Mesendoderm (in vitro differentiated cells): ENCODE measurements around the gene TMEM132A.

Experiments
- DNase-seq: peaks from one replicate; pipeline ENCODE4 v3.0.0; 2013
- H2AK5ac ChIP-seq: 2 replicates; pipeline ENCODE4 v1.6.1; 2013; ENCODE audit warnings: low read length, inconsistent platforms
- H2BK120ac ChIP-seq: 2 replicates; pipeline ENCODE4 v1.6.1; 2013; ENCODE audit warnings: low read depth, mild to moderate bottlenecking, low read length, moderate library complexity, mixed read lengths
- H2BK15ac ChIP-seq: replicated peaks from 2 replicates; pipeline ENCODE4 v1.6.1; 2013; ENCODE audit warnings: low read depth, mild to moderate bottlenecking, moderate library complexity
- H2BK5ac ChIP-seq: 2 replicates; pipeline ENCODE4 v1.6.1; 2013; ENCODE audit warnings: low read length, inconsistent platforms
- H3K18ac ChIP-seq: 2 replicates; pipeline ENCODE4 v1.6.1; 2013; ENCODE audit warnings: mild to moderate bottlenecking, low read length, mixed read lengths
- H3K23ac ChIP-seq: one replicate; pipeline ENCODE4 v1.6.1; 2013; ENCODE audit warnings: low read length
- H3K27ac ChIP-seq: 2 replicates; pipeline ENCODE4 v1.5.1; 2013; ENCODE audit warnings: low read depth, mild to moderate bottlenecking, inconsistent platforms, low read length, moderate library complexity
- H3K27me3 ChIP-seq: 2 replicates; pipeline ENCODE4 v1.6.1; 2013; ENCODE audit warnings: low read length, control low read depth, mild to moderate bottlenecking, inconsistent platforms; ENCODE audit not compliant: insufficient read depth, poor library complexity
- H3K36me3 ChIP-seq: 2 replicates; pipeline ENCODE4 v1.6.1; 2013; ENCODE audit warnings: low read length, inconsistent platforms; ENCODE audit not compliant: control insufficient read depth, insufficient read depth
- H3K4ac ChIP-seq: one replicate; pipeline ENCODE4 v1.6.1; 2013; ENCODE audit warnings: low read depth, mild to moderate bottlenecking, low read length, moderate library complexity
- H3K4me1 ChIP-seq: 2 replicates; pipeline ENCODE4 v1.6.1; 2013; ENCODE audit warnings: low read depth, low read length, inconsistent platforms; ENCODE audit not compliant: control insufficient read depth
- H3K4me2 ChIP-seq: 2 replicates; pipeline ENCODE4 v1.6.1; 2013; ENCODE audit warnings: low read length
- H3K4me3 ChIP-seq: 2 replicates; pipeline ENCODE4 v1.5.1; 2013; ENCODE audit warnings: mild to moderate bottlenecking, low read length
- H3K56ac ChIP-seq: one replicate; pipeline ENCODE4 v1.6.1; 2013; ENCODE audit warnings: low read length
- H3K79me1 ChIP-seq: 2 replicates; pipeline ENCODE4 v1.6.1; 2013; ENCODE audit warnings: low read length, inconsistent platforms
- H3K79me2 ChIP-seq: 2 replicates; pipeline ENCODE4 v1.6.1; 2013; ENCODE audit warnings: mild to moderate bottlenecking, low read length; ENCODE audit not compliant: control insufficient read depth, insufficient read depth
- H3K9ac ChIP-seq: 2 replicates; pipeline ENCODE4 v1.6.1; 2013; ENCODE audit warnings: low read length, inconsistent platforms
- H4K5ac ChIP-seq: one replicate; pipeline ENCODE4 v1.6.1; 2013; ENCODE audit warnings: low read length
- H4K8ac ChIP-seq: one replicate; pipeline ENCODE4 v1.6.1; 2013; ENCODE audit warnings: low read depth, mild to moderate bottlenecking, control low read depth, low read length, moderate library complexity
- WGBS: extraction: QIAGEN DNeasy Blood & Tissue Kit; methylation state at CpG from one replicate; pipeline ENCODE4 v1.1.7; 2013; ENCODE audit warnings: low lambda C conversion rate, missing lambda C conversion rate; ENCODE audit not compliant: insufficient coverage; ENCODE audit errors: extremely low coverage; 5-methylcytosine and 5-hydroxymethylcytosine counted together

TMEM132A gene

GRCh38 chr11:60912851-60913528 is 11.3 kb upstream of the TMEM132A start:
- H4K8ac ChIP-seq: no peak overlapping the region
- H3K56ac ChIP-seq: peak overlapping the region; percentile 94
- H3K4me3 ChIP-seq: no peak overlapping the region
- H2BK120ac ChIP-seq: no peak overlapping the region
- H3K23ac ChIP-seq: no peak overlapping the region
- peaks cover 9% of the 10 kb centered on the region for H3K79me2 ChIP-seq
- no peak overlapping the region for H4K5ac ChIP-seq
- H3K18ac ChIP-seq: peak overlapping the region; percentile 44
- H3K27me3 ChIP-seq: no peaks in the 10 kb centered on the region
- H2BK5ac ChIP-seq: no peak overlapping the region
- WGBS: no CpG with 5 or more reads among the region's 22 CpGs
- H3K36me3 ChIP-seq: no peaks in the 10 kb centered on the region
- no peak overlapping the region for H3K4me2 ChIP-seq
- DNase-seq: no peak
- no peak overlapping the region for H2AK5ac ChIP-seq
- no peak overlapping the region for H3K4ac ChIP-seq
- peak overlapping the region; percentile 69 for H3K9ac ChIP-seq
- peaks cover 9% of the 10 kb centered on the region for H3K4me1 ChIP-seq
- H2BK15ac ChIP-seq: no peak overlapping the region
- H3K79me1 ChIP-seq: peaks cover 6% of the 10 kb centered on the region
- H3K27ac ChIP-seq: peak overlapping the region; percentile 12

DNA sequence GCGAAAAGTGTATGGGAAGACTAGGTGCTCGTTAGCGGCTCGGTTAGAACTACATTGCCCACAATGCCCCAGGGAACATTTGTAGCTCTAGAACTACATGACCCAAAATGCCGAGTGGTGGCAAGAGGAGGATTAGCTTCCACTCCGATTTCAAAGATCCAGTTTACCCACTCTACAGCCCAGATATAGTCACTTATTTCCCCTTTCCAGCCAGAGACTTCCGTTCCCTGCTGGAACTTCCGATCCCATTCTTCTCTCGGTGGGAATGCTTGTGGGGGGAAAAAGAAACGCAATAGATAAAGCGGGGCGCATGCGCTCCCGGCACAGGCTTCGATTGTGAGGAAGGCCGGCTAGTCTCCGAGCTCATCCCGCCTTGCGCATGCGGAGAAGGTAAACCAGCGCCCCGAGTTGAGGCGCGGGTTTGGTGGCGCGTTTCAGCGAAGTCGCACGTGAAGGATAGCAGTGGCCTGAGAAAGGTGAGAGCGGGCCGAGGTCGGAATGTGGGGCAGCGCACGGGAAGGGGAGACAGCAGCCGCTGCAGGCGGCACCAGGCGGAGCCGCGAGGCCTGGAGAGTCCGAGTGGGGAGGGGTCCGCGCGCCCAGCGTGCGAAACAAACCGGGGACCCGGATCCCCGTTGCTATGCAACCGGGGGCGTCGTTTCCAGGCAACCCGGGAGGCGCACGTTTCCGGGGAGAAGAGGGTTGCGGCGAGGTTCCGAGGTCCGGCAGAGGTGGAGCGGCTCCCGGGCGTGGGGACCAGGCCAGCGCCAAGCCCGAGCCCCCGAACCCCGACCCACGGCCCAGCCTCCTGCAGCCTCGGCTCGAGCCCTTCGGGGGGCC is 10.2 kb upstream of the TMEM132A start, which contains the start of gene TMEM109:
TSS of gene TMEM109 (plus strand) at position 366 of the 840 bp plus-strand sequence. CDS start 5,536 bp downstream, outside the sequence.
- H4K8ac ChIP-seq: no peak within 1 kb of the TSS
- no peak within 1 kb of the TSS for H3K4ac ChIP-seq
- peak within 1 kb of the TSS; percentile 61 for H3K4me3 ChIP-seq
- H3K27me3 ChIP-seq: no peaks in the 10 kb centered on the region
- H4K5ac ChIP-seq: no peak within 1 kb of the TSS
- H3K4me2 ChIP-seq: peak within 1 kb of the TSS; percentile 74
- no CpG with 5 or more reads among the region's 70 CpGs for WGBS
- peaks cover 9% of the 10 kb centered on the region for H3K79me2 ChIP-seq
- H3K79me1 ChIP-seq: peaks cover 6% of the 10 kb centered on the region
- no peak within 1 kb of the TSS for H3K23ac ChIP-seq
- H3K9ac ChIP-seq: peak within 1 kb of the TSS; percentile 69
- no peak within 1 kb of the TSS for H2BK5ac ChIP-seq
- peak within 1 kb of the TSS; percentile 94 for H3K56ac ChIP-seq
- H3K36me3 ChIP-seq: no peaks in the 10 kb centered on the region
- peaks cover 15% of the 10 kb centered on the region for H3K4me1 ChIP-seq
- H3K27ac ChIP-seq: peak within 1 kb of the TSS; percentile 86
- no peak within 1 kb of the TSS for H2AK5ac ChIP-seq
- H3K18ac ChIP-seq: peak within 1 kb of the TSS; percentile 44
- no peak within 1 kb of the TSS for H2BK120ac ChIP-seq
- H2BK15ac ChIP-seq: no peak within 1 kb of the TSS
- DNase-seq: peak; percentile 95

- peaks cover 9% of the 10 kb centered on the region for H3K79me2 ChIP-seq
- no peak overlapping the region for H4K8ac ChIP-seq
- no peaks in the 10 kb centered on the region for H3K27me3 ChIP-seq
- H3K23ac ChIP-seq: no peak overlapping the region
- H3K79me1 ChIP-seq: peaks cover 10% of the 10 kb centered on the region
- no peak overlapping the region for H4K5ac ChIP-seq
- H2AK5ac ChIP-seq: no peak overlapping the region
- peak overlapping the region; percentile 61 for H3K4me3 ChIP-seq
- no peaks in the 10 kb centered on the region for H3K36me3 ChIP-seq
- no peak overlapping the region for H3K18ac ChIP-seq
- H2BK15ac ChIP-seq: no peak overlapping the region
- H2BK5ac ChIP-seq: no peak overlapping the region
- WGBS: no CpG with 5 or more reads among the region's 31 CpGs
- H2BK120ac ChIP-seq: no peak overlapping the region
- H3K4me2 ChIP-seq: peak overlapping the region; percentile 74
- H3K4me1 ChIP-seq: peaks cover 15% of the 10 kb centered on the region
- H3K56ac ChIP-seq: peak overlapping the region; percentile 94
- H3K9ac ChIP-seq: peak overlapping the region; percentile 69
- no peak overlapping the region for H3K27ac ChIP-seq
- DNase-seq: peak; percentile 35
- H3K4ac ChIP-seq: no peak overlapping the region
These were observed 9.5 kb upstream of the TMEM132A start for GRCh38 chr11:60914633-60915247.

GRCh38 chr11:60915248-60915914 is 8.9 kb upstream of the TMEM132A start:
- Histone ChIP-seq H2BK15ac (no peak overlapping the region), H3K18ac (no peak overlapping the region), H3K27me3 (no peaks in the 10 kb centered on the region), H3K23ac (no peak overlapping the region), H4K5ac (no peak overlapping the region), H3K4me2 (peak overlapping the region; percentile 74), H3K4me1 (peaks cover 15% of the 10 kb centered on the region), H3K9ac (peak overlapping the region; percentile 69), H2BK120ac (no peak overlapping the region), H2AK5ac (peak overlapping the region; percentile 80), H3K56ac (peak overlapping the region; percentile 89), H3K27ac (peak overlapping the region; percentile 19), H4K8ac (no peak overlapping the region), H3K4me3 (peak overlapping the region; percentile 25), H3K79me2 (peaks cover 9% of the 10 kb centered on the region), H3K36me3 (no peaks in the 10 kb centered on the region), H2BK5ac (no peak overlapping the region), H3K79me1 (peaks cover 10% of the 10 kb centered on the region), H3K4ac (no peak overlapping the region)
- WGBS: no CpG with 5 or more reads among the region's 17 CpGs
- peak; percentile 86 for DNase-seq

DNA sequence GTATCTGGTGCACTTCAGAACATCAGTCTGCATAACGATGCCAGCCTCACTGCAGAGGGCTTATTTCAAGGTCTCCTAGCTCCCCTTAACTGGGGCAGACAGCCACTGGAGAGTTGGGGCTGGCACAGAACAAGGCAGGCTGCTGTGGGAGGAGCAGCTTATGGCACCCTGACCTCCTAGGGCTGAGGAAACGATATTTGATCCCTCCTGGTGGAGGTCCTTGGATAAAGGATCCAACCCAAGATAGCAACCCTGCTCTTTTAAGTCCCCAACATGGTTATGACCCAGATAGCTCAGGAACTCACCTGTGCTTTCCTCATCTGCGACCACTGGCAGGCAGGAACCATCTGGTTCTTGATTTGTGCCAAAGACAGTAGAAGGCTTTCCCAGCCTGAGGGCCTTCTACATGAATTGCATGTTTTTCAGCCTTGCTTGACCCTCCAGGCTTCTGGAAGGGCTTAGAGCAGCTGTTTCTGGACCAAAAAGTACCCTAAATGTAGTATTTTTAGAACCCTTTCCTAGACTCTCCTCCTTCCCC is 7.5 kb upstream of the TMEM132A start:
- Histone ChIP-seq H3K27ac (no peak overlapping the region), H2BK15ac (no peak overlapping the region), H3K18ac (no peak overlapping the region), H2AK5ac (no peak overlapping the region), H3K9ac (peak overlapping the region; percentile 12), H3K4ac (no peak overlapping the region), H4K5ac (no peak overlapping the region), H2BK5ac (no peak overlapping the region), H3K4me1 (peaks cover 15% of the 10 kb centered on the region), H3K79me2 (peaks cover 9% of the 10 kb centered on the region), H2BK120ac (no peak overlapping the region), H3K56ac (peak overlapping the region; percentile 51), H3K36me3 (peaks cover 3% of the 10 kb centered on the region), H3K27me3 (no peaks in the 10 kb centered on the region), H3K4me3 (no peak overlapping the region), H3K4me2 (no peak overlapping the region), H3K79me1 (peaks cover 10% of the 10 kb centered on the region), H4K8ac (no peak overlapping the region), H3K23ac (peak overlapping the region; percentile 24)
- DNase-seq: peak; percentile 12
- no CpG with 5 or more reads among the region's 3 CpGs for WGBS
